Esophagus squamous epithelium (tissue), 5 donors: ENCODE data around the gene ZNF831. TPM values are rescaled to one million over a fixed set of nuclear protein-coding genes. Genes with fewer than 3 reads are reported as not detected.

Experiments
- DNase-seq: peaks from one replicate; lab custom pipeline; 2025; lab: John Stamatoyannopoulos, UW
- H3K27ac ChIP-seq, 4 donors: fragments of 200-600 bp; sonication (generic); one replicate each; pipeline ENCODE4 v1.5.1; 2016 to 2019; ENCODE audit warnings: mild to moderate bottlenecking in 1 of 4
- H3K27me3 ChIP-seq, 4 donors: fragments of 200-600 bp; sonication (generic); 1 replicate in 3 of 4; 2 replicates in 1 of 4; pipeline versions ENCODE4 v1.5.1 to v1.6.0; 2017 to 2021; ENCODE audit warnings: antibody characterized with exemption in 1 of 4
- H3K36me3 ChIP-seq, 3 donors: fragments of 200-600 bp; sonication (generic); one replicate each; pipeline ENCODE4 v1.5.1; 2016 to 2019
- H3K4me1 ChIP-seq, 3 donors: fragments of 200-600 bp; sonication (generic); one replicate each; pipeline ENCODE4 v1.5.1; 2017 to 2019
- H3K4me3 ChIP-seq, 4 donors: fragments of 200-600 bp; sonication (generic); 1 replicate in 3 of 4; 2 replicates in 1 of 4; pipeline ENCODE4 v1.5.1; 2016 to 2019; ENCODE audit warnings: mild to moderate bottlenecking in 2 of 4, moderate library complexity in 1 of 4
- H3K9me3 ChIP-seq, 3 donors: fragments of 200-600 bp; sonication (generic); one replicate each; pipeline ENCODE4 v1.5.1; 2016 to 2019
- CTCF ChIP-seq, 6 experiments: fragments of 450-650 bp in 4 of 6; fragments of 200-600 bp in 2 of 6; sonication (generic) in 2 of 6; IDR thresholded peaks; one replicate each; pipeline ENCODE4 v1.5.1; 2016 to 2019; ENCODE audit warnings: antibody characterized with exemption in 6 of 6, mild to moderate bottlenecking in 4 of 6, moderate library complexity in 4 of 6
- POLR2A ChIP-seq, 4 donors: fragments of 450-650 bp; IDR thresholded peaks; one replicate each; pipeline ENCODE4 v1.6.1; 2017; ENCODE audit warnings: antibody characterized with exemption in 4 of 4, mild to moderate bottlenecking in 4 of 4, moderate library complexity in 3 of 4
- WGBS, 2 donors: methylation state at CpG; one replicate each; pipeline ENCODE4 v1.1.5; 2018; 5-methylcytosine and 5-hydroxymethylcytosine counted together
- intact Hi-C: fragments of 100-400 bp; cut with DNase I; formaldehyde crosslinking; loops from one replicate; pipeline ENCODE4 v1.15.0; 2022
- total RNA-seq, 4 donors: library from RNA; depleted of rRNA; stranded (reverse); fragments of >200 nt; gene quantifications; one replicate each; pipeline ENCODE4 v1.1.0, GENCODE V29; 2016
- donor health status: DM: yes; HTN: yes; CAD: no.

The ZNF831 gene
- total RNA-seq, 4 donors from 2014 or later = 0.38 to 1.7 (median 0.60) TPM

- Histone ChIP-seq H3K27me3 (peaks cover 0 to 35% (median 0%) of the 10 kb centered on the region in 4 donors), H3K4me1 (no peaks in the 10 kb centered on the region), H3K4me3 (no peak overlapping the region), H3K9me3 (no peaks in the 10 kb centered on the region), H3K36me3 (no peaks in the 10 kb centered on the region), H3K27ac (no peak overlapping the region)
- WGBS, 2 donors = 97 to 98% methylated on average over 7 to 12 of the region's 25 CpGs
- TF ChIP-seq POLR2A (IDR thresholded peaks at IDR 0.05) (no peak), CTCF (IDR thresholded peaks at IDR 0.05) (no peak)
- intact Hi-C loops = no loop called here
- DNase-seq = no peak
These were observed 28.9 kb downstream of the ZNF831 start for GRCh38 chr20:59192533-59192896.

DNA sequence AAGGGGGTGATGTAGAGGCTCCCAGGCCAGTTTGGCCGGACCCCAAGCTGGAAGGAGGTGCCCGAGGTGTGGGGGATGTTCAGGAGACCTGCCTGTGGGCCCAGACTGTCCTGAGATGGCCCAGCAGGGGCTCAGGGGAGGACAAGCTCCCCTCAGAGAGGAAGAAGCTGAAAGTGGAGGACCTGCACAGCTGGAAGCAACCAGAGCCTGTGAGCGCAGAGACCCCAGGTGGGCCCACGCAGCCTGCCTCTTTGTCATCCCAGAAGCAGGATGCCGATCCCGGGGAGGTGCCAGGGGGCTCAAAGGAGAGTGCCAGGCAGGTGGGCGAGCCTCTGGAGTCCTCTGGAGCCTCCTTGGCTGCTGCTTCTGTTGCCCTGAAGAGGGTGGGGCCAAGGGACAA is 29.7 kb downstream of the ZNF831 start:
- Histone ChIP-seq H3K4me1 (no peaks in the 10 kb centered on the region), H3K27ac (no peak overlapping the region), H3K9me3 (no peaks in the 10 kb centered on the region), H3K27me3 (peaks cover 0 to 35% (median 0%) of the 10 kb centered on the region in 4 donors), H3K4me3 (no peak overlapping the region), H3K36me3 (no peaks in the 10 kb centered on the region)
- intact Hi-C loops = no loop called here
- no peak for DNase-seq
- TF ChIP-seq POLR2A (IDR thresholded peaks at IDR 0.05) (no peak), CTCF (IDR thresholded peaks at IDR 0.05) (no peak)
- 96% methylated on average over 6 of the region's 7 CpGs; no CpG with 5 or more reads in 1 of the 2 donors for WGBS, 2 donors

DNA sequence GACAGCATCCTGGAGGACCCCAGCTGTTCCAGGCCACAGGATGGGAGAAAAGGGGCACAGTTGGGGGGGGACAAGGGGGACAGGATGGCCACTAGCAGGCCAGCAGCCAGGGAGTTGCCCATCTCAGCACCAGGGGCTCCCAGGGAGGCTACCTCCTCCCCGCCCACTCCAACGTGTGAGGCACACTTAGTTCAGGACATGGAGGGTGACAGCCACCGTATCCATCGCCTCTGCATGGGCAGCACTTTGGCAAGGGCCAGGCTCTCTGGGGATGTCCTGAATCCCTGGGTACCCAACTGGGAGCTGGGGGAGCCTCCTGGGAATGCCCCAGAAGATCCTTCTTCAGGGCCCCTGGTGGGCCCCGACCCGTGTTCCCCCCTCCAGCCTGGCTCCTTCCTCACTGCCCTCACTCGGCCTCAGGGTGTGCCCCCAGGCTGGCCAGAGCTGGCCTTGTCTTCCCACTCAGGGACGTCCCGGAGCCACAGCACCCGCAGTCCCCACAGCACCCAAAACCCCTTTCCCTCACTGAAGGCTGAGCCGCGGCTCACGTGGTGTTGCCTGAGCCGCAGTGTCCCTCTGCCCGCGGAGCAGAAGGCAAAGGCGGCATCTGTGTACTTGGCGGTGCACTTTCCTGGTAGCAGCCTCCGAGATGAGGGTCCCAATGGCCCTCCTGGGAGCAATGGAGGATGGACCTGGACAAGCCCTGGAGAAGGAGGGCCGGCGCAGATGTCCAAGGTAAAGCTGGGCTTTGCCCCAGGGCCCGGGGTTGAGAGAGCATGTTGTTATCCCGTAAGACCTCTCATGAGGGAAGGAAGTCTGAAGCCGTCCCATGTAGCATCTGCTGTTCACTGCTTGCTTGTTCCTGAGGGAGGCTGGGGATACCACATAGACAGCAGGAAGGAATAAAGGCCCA is 30.7 kb downstream of the ZNF831 start:
- Histone ChIP-seq H3K27ac (no peak overlapping the region), H3K36me3 (no peaks in the 10 kb centered on the region), H3K27me3 (peaks cover 0 to 35% (median 0%) of the 10 kb centered on the region in 4 donors), H3K9me3 (no peaks in the 10 kb centered on the region), H3K4me1 (no peaks in the 10 kb centered on the region), H3K4me3 (no peak overlapping the region)
- DNase-seq = no peak
- 87 to 97% methylated on average over 8 to 11 of the region's 24 CpGs for WGBS, 2 donors
- TF ChIP-seq POLR2A (IDR thresholded peaks at IDR 0.05) (no peak), CTCF (IDR thresholded peaks at IDR 0.05) (no peak)
- intact Hi-C loops = no loop called here

- intact Hi-C loops = no loop called here
- Histone ChIP-seq H3K36me3 (no peaks in the 10 kb centered on the region), H3K9me3 (peaks cover 0 to 5% (median 0%) of the 10 kb centered on the region in 3 donors), H3K27ac (no peak overlapping the region), H3K4me1 (no peaks in the 10 kb centered on the region), H3K27me3 (peaks cover 0 to 35% (median 0%) of the 10 kb centered on the region in 4 donors), H3K4me3 (no peak overlapping the region)
- WGBS, 2 donors = 87 to 92% methylated on average over 3 to 11 of the region's 18 CpGs
- TF ChIP-seq POLR2A (IDR thresholded peaks at IDR 0.05) (no peak), CTCF (IDR thresholded peaks at IDR 0.05) (no peak)
- DNase-seq = no peak
These were observed 31.8 kb downstream of the ZNF831 start for GRCh38 chr20:59195316-59195993.
